Nephron progenitor cell (in vitro differentiated cells): Measurements from ENCODE around the gene FGFRL1.

Experiments
- DNase-seq: peaks from one replicate; pipeline ENCODE4 v3.0.0; 2021
- H3K27ac Mint-ChIP-seq: 2 replicates; pipeline ENCODE4 v1.8.0; 2021; ENCODE audit warnings: mild to moderate bottlenecking, moderate library complexity, mixed read lengths
- H3K27me3 Mint-ChIP-seq: 2 replicates; pipeline ENCODE4 v1.8.0; 2021; ENCODE audit warnings: mild to moderate bottlenecking, low read depth, mixed read lengths; ENCODE audit not compliant: poor library complexity
- H3K36me3 Mint-ChIP-seq: 2 replicates; pipeline ENCODE4 v1.8.0; 2021; ENCODE audit warnings: low read depth, mixed read lengths
- H3K4me1 Mint-ChIP-seq: 2 replicates; pipeline ENCODE4 v1.8.0; 2021; ENCODE audit warnings: mixed read lengths
- H3K4me3 Mint-ChIP-seq: 2 replicates; pipeline ENCODE4 v1.8.0; 2021; ENCODE audit warnings: mild to moderate bottlenecking, moderate library complexity, mixed read lengths
- H3K9me3 Mint-ChIP-seq: 2 replicates; pipeline ENCODE4 v1.8.0; 2021; ENCODE audit warnings: mild to moderate bottlenecking, moderate library complexity, mixed read lengths
- CTCF ChIP-seq: fragments of 200-600 bp; sonication (generic); IDR thresholded peaks from 2 replicates; pipeline ENCODE4 v1.5.0; 2021; ENCODE audit warnings: antibody characterized with exemption

The FGFRL1 gene

GRCh38 chr4:1030559-1030958, 19.1 kb downstream of the FGFRL1 start:
- H3K4me3 Mint-ChIP-seq = no peak overlapping the region
- DNase-seq = no peak
- peaks cover 7% of the 10 kb centered on the region for H3K36me3 Mint-ChIP-seq
- H3K27me3 Mint-ChIP-seq = no peaks in the 10 kb centered on the region
- no peak overlapping the region for H3K27ac Mint-ChIP-seq
- TF ChIP-seq CTCF = no peak
- peaks cover 32% of the 10 kb centered on the region for H3K4me1 Mint-ChIP-seq
- no peaks in the 10 kb centered on the region for H3K9me3 Mint-ChIP-seq

GRCh38 chr4:1031346-1031745, 19.9 kb downstream of the FGFRL1 start:
- Mint-ChIP-seq H3K4me3 (no peak overlapping the region), H3K4me1 (peaks cover 25% of the 10 kb centered on the region), H3K27me3 (no peaks in the 10 kb centered on the region), H3K36me3 (no peaks in the 10 kb centered on the region), H3K27ac (no peak overlapping the region), H3K9me3 (no peaks in the 10 kb centered on the region)
- DNase-seq = no peak
- TF ChIP-seq CTCF = no peak

GRCh38 chr4:1031956-1032795, 20.8 kb downstream of the FGFRL1 start:
- Mint-ChIP-seq H3K4me1 (peaks cover 19% of the 10 kb centered on the region), H3K27me3 (no peaks in the 10 kb centered on the region), H3K27ac (no peak overlapping the region), H3K4me3 (no peak overlapping the region), H3K36me3 (no peaks in the 10 kb centered on the region), H3K9me3 (no peaks in the 10 kb centered on the region)
- no peak for TF ChIP-seq CTCF
- DNase-seq = no peak

- Mint-ChIP-seq H3K27me3 (no peaks in the 10 kb centered on the region), H3K4me3 (no peak overlapping the region), H3K4me1 (peaks cover 14% of the 10 kb centered on the region), H3K9me3 (no peaks in the 10 kb centered on the region), H3K36me3 (no peaks in the 10 kb centered on the region), H3K27ac (no peak overlapping the region)
- DNase-seq = no peak
- no peak for TF ChIP-seq CTCF
Observed at GRCh38 chr4:1032861-1033260, 21.4 kb downstream of the FGFRL1 start.

GRCh38 chr4:1033840-1034551, 22.6 kb downstream of the FGFRL1 start:
- no peaks in the 10 kb centered on the region for H3K27me3 Mint-ChIP-seq
- no peak overlapping the region for H3K27ac Mint-ChIP-seq
- H3K4me1 Mint-ChIP-seq = peaks cover 17% of the 10 kb centered on the region
- no peaks in the 10 kb centered on the region for H3K9me3 Mint-ChIP-seq
- no peak for TF ChIP-seq CTCF
- no peak overlapping the region for H3K4me3 Mint-ChIP-seq
- no peak for DNase-seq
- no peaks in the 10 kb centered on the region for H3K36me3 Mint-ChIP-seq
